ENCODE data around the gene RNF43.
"Not testable (repeated sequence)": the region's sequence is repeated elsewhere in the genome, so short reads cannot be mapped to it uniquely, and the experiment has no call there.

Gene RNF43

GRCh38 chr17:58409432-58409831 is 7.9 kb downstream of the RNF43 start:
- DNase-seq (ENCODE audit: low spot score): no peak

GRCh38 chr17:58403311-58403710 is 14.0 kb downstream of the RNF43 start:
- DNase-seq (ENCODE audit: low spot score): no peak

- DNase-seq (ENCODE audit: low spot score): no peak
These were observed 14.7 kb downstream of the RNF43 start for GRCh38 chr17:58402679-58403078.

GRCh38 chr17:58402047-58402446 is 15.3 kb downstream of the RNF43 start:
- DNase-seq (ENCODE audit: low spot score): no peak

- no peak for DNase-seq (ENCODE audit: low spot score)
These were observed 16.0 kb downstream of the RNF43 start for GRCh38 chr17:58401287-58401686.

GRCh38 chr17:58400826-58401225 is 16.5 kb downstream of the RNF43 start:
- DNase-seq (ENCODE audit: low spot score): no peak

GRCh38 chr17:58399974-58400373 is 17.4 kb downstream of the RNF43 start:
- no peak for DNase-seq (ENCODE audit: low spot score)

- DNase-seq (ENCODE audit: low spot score): no peak
These were observed 18.6 kb downstream of the RNF43 start for GRCh38 chr17:58398574-58399266.

GRCh38 chr17:58397421-58397820 is 19.9 kb downstream of the RNF43 start:
- DNase-seq (ENCODE audit: low spot score): not testable (repeated sequence)

- no peak for DNase-seq (ENCODE audit: low spot score)
These were observed 21.2 kb downstream of the RNF43 start for GRCh38 chr17:58396173-58396572.

GRCh38 chr17:58394534-58395223 is 22.7 kb downstream of the RNF43 start:
- no peak for DNase-seq (ENCODE audit: low spot score)

- peak; percentile 39 for DNase-seq (ENCODE audit: low spot score)
These were observed 25.9 kb downstream of the RNF43 start for GRCh38 chr17:58391302-58391984.

- no peak for DNase-seq (ENCODE audit: low spot score)
These were observed 26.4 kb downstream of the RNF43 start for GRCh38 chr17:58390884-58391283.

- no peak for DNase-seq (ENCODE audit: low spot score)
These were observed 28.8 kb downstream of the RNF43 start for GRCh38 chr17:58388302-58389190.

GRCh38 chr17:58387834-58388233 is 29.5 kb downstream of the RNF43 start:
- DNase-seq (ENCODE audit: low spot score): no peak

GRCh38 chr17:58386708-58387107 is 30.6 kb downstream of the RNF43 start:
- no peak for DNase-seq (ENCODE audit: low spot score)

- DNase-seq (ENCODE audit: low spot score): no peak
These were observed 31.9 kb downstream of the RNF43 start for GRCh38 chr17:58385359-58385899.

- DNase-seq (ENCODE audit: low spot score): no peak
These were observed 32.4 kb downstream of the RNF43 start for GRCh38 chr17:58384897-58385296.

GRCh38 chr17:58383892-58384462 is 33.4 kb downstream of the RNF43 start:
- DNase-seq (ENCODE audit: low spot score): no peak

GRCh38 chr17:58382872-58383242 is 34.5 kb downstream of the RNF43 start:
- no peak for DNase-seq (ENCODE audit: low spot score)

- DNase-seq (ENCODE audit: low spot score): no peak
These were observed 35.0 kb downstream of the RNF43 start for GRCh38 chr17:58382108-58382871.
